Femur (tissue), 1 donor: Measurements from ENCODE around the gene ENDOG.
"Not testable (repeated sequence)": the region's sequence is repeated elsewhere in the genome, so short reads cannot be mapped to it uniquely, and the experiment has no call there.

Experiments used
- DNase-seq: peaks from one replicate; pipeline ENCODE4 v3.0.0-alpha.2; 2017

Gene ENDOG

GRCh38 chr9:128870128-128870940, 52.0 kb downstream of the ENDOG start:
- no peak for DNase-seq

DNA sequence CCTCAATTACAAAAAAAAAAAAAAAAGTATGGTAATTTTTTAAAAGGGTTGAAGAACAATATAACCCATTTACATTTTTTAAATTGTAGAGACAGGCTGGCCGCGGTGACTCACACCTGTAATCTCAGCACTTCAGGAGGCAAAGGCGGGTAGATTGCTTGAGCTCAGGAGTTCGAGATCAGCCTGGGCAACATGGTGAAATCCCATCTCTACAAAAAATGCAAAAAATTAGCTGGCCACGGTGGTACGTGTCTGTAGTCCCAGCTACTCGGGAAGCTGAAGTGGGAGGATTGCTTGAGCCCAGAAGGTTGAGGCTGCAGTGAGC, 52.6 kb downstream of the ENDOG start:
- DNase-seq: not testable (repeated sequence)
